ENCODE measurements around the gene RMRP. TPM values are rescaled to one million over a fixed set of nuclear protein-coding genes. Genes with fewer than 3 reads are reported as not detected.
A peak's percentile ranks its signal among the peaks of the same experiment; 100 is the strongest.

RMRP gene
- total and polyA plus RNA-seq, 12 donors = 885 to 23,366 (median 6,693) TPM; not detected in 1

DNA sequence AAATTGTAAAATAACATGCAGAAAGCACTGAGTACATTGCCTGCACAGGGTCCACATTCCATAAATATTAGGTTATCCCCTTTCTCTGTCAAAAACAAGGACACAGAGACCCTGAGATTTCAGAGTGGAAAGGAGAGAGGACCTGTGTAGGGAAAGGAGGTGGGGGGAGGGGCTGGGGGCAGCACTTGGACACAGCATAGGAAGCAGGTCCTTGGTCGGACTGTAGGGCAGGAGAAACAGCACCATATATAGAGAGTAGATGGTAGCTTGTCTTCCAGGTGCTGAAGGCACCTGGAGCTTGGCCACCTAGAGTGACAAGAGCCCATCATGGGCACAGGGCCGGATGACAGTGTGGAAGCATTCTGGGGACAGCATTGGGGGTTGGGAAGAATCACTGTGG lies 29.5 kb upstream of the RMRP start:
- H3K9me3 ChIP-seq (replicated peaks in 1 of 3) = no peaks in the 10 kb centered on the region
- H3K4me1 ChIP-seq (replicated peaks in 1 of 2) = peaks cover 24 to 38% of the 10 kb centered on the region in 2 donors
- H3K27ac ChIP-seq = peak overlapping the region in 3 of 5 donors; percentile 38 to 93 (median 89)
- 70 to 83% (median 79%) methylated on average over 2 of the region's 2 CpGs for WGBS, 4 donors
- no peaks in the 10 kb centered on the region for H3K27me3 ChIP-seq
- H3K36me3 ChIP-seq (replicated peaks in 1 of 2) = peaks cover 0 to 33% of the 10 kb centered on the region in 2 donors
- intact Hi-C loops (cut with DNase I) = no loop called here
- DNase-seq = no peak
- TF ChIP-seq CTCF (IDR thresholded peaks at IDR 0.05) (no peak), POLR2A (IDR thresholded peaks at IDR 0.05) (no peak)
- H3K4me3 ChIP-seq = peak overlapping the region in 1 of 4 donors; percentile 7

DNA sequence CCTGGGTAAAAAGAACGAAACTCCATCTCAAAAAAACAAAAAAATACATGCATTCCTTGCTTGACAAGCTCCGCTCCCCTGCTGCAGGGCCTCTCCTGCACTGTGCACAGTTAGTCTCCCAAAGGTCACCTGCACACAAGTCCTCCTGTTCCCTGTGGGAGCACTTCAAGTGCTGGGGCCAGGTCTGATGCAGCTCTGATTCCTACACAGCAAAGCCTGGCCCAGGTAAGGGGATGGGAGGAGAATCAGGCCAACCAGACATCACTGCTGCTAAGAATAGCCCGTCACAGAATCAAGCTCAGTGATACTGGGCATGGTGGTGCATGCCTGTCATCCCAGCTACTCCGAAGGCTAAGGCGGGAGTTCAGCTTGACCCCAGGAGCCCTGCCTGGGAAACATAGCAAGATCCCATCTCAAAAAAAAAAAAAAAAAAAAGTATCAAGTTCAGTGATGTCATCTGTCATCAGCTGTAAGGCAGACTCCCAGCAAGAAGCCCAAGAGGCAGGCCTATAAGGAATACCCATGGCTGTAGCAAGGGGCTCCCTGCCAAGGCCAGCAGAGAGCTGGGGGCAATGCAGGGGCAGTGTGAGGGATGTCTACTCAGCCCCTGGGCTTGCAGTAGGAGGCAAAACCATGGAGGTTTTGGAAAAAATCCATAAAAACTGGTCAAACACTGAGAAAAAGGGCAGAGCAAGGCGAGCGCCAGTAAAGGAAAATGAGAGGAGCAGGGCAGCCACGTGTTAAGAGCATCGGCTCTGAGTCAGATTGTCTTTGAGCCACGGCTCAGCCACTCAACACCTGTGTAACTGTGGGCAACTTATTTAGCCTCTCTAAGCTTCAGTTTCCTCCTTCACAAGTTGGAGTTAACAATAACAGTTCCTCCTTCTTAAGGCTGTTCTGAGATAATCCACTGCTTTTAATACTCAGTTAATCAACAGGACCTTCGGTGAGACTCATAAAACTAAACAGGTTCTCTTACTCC lies 28.7 kb upstream of the RMRP start:
- Histone ChIP-seq H3K27me3 (no peaks in the 10 kb centered on the region), H3K4me3 (no peak overlapping the region), H3K4me1 (replicated peaks in 1 of 2) (peaks cover 24 to 36% of the 10 kb centered on the region in 2 donors), H3K27ac (peak overlapping the region in 3 of 5 donors; percentile 21 to 89 (median 31)), H3K36me3 (replicated peaks in 1 of 2) (peaks cover 0 to 34% of the 10 kb centered on the region in 2 donors), H3K9me3 (replicated peaks in 1 of 3) (no peaks in the 10 kb centered on the region)
- no peak for TF ChIP-seq POLR2A (IDR thresholded peaks at IDR 0.05)
- no peak for TF ChIP-seq CTCF (IDR thresholded peaks at IDR 0.05)
- WGBS, 4 donors = 59 to 71% (median 64%) methylated on average over 11 of the region's 11 CpGs
- intact Hi-C loops (cut with DNase I) = no loop called here
- peak in 1 of 7 donors; percentile 52 for DNase-seq

GRCh38 chr9:35685506-35685905 lies 27.7 kb upstream of the RMRP start:
- no peak for DNase-seq
- TF ChIP-seq CTCF (IDR thresholded peaks at IDR 0.05) = no peak
- no peak for TF ChIP-seq POLR2A (IDR thresholded peaks at IDR 0.05)
- intact Hi-C loops (cut with DNase I) = no loop called here
- peaks cover 0 to 34% of the 10 kb centered on the region in 2 donors for H3K36me3 ChIP-seq (replicated peaks in 1 of 2)
- H3K27me3 ChIP-seq = no peaks in the 10 kb centered on the region
- 72 to 76% (median 72%) methylated on average over 11 to 13 of the region's 13 CpGs for WGBS, 4 donors
- H3K4me3 ChIP-seq = no peak overlapping the region
- H3K4me1 ChIP-seq (replicated peaks in 1 of 2) = peaks cover 24 to 31% of the 10 kb centered on the region in 2 donors
- H3K27ac ChIP-seq = no peak overlapping the region
- H3K9me3 ChIP-seq (replicated peaks in 1 of 3) = no peaks in the 10 kb centered on the region

GRCh38 chr9:35684921-35685320 lies 27.1 kb upstream of the RMRP start:
- Histone ChIP-seq H3K36me3 (replicated peaks in 1 of 2) (peaks cover 0 to 34% of the 10 kb centered on the region in 2 donors), H3K27ac (no peak overlapping the region), H3K9me3 (replicated peaks in 1 of 3) (no peaks in the 10 kb centered on the region), H3K27me3 (no peaks in the 10 kb centered on the region), H3K4me3 (no peak overlapping the region), H3K4me1 (replicated peaks in 1 of 2) (peaks cover 21 to 31% of the 10 kb centered on the region in 2 donors)
- intact Hi-C loops (cut with DNase I) = no loop called here
- TF ChIP-seq CTCF (IDR thresholded peaks at IDR 0.05) (no peak), POLR2A (IDR thresholded peaks at IDR 0.05) (no peak)
- 92 to 95% (median 93%) methylated on average over 9 to 10 of the region's 10 CpGs for WGBS, 4 donors
- no peak for DNase-seq
